BJ (cell line): ENCODE data around the gene ARMH1. TPM values are rescaled to one million over a fixed set of nuclear protein-coding genes. Genes with fewer than 3 reads are reported as not detected.

Experiments
- CTCF ChIA-PET: fragments of 350-600 bp; formaldehyde crosslinking; extraction: SDS; loops from one replicate; lab custom pipeline; 2021; ENCODE audit warnings: antibody characterized with exemption, inconsistent platforms; lab: Yijun Ruan, JAX
- POLR2A ChIA-PET: fragments of 300-600 bp; sonication (Branson Sonifier 250); formaldehyde crosslinking; extraction: SDS; loops from one replicate; lab custom pipeline; 2021; ENCODE audit warnings: antibody characterized with exemption; lab: Charles Lee
- DNase-seq: peaks from one replicate; pipeline ENCODE4 v3.0.0-alpha.2; 2011; ENCODE audit warnings: low read depth
- H3K27me3 ChIP-seq: 2 replicates; pipeline ENCODE4 v1.6.0; 2011; ENCODE audit warnings: low read length; ENCODE audit not compliant: control insufficient read depth, insufficient read depth
- H3K36me3 ChIP-seq: 2 replicates; pipeline ENCODE4 v1.5.1; 2011; ENCODE audit warnings: low read length; ENCODE audit not compliant: control insufficient read depth, insufficient read depth
- H3K4me3 ChIP-seq: 2 replicates; pipeline ENCODE4 v1.5.1; 2011; ENCODE audit warnings: low read depth, mild to moderate bottlenecking, control low read depth, low read length
- polyA plus RNA-seq: library from polyadenylated mRNA; depleted of rRNA; stranded (reverse); fragments of >200 nt; gene quantifications from 2 replicates; pipeline ENCODE4 v1.2.3, GENCODE V29; 2011
- TF ChIP-seq, protein P1 (sequence below): IDR thresholded peaks from 2 replicates; pipeline ENCODE4 v1.5.1; 2011; ENCODE audit warnings: low read depth, mild to moderate bottlenecking, control low read depth, inconsistent platforms, low read length, moderate library complexity; ENCODE audit not compliant: insufficient read depth

Gene ARMH1
- polyA plus RNA-seq, 1 experiment = 0.86 TPM

DNA sequence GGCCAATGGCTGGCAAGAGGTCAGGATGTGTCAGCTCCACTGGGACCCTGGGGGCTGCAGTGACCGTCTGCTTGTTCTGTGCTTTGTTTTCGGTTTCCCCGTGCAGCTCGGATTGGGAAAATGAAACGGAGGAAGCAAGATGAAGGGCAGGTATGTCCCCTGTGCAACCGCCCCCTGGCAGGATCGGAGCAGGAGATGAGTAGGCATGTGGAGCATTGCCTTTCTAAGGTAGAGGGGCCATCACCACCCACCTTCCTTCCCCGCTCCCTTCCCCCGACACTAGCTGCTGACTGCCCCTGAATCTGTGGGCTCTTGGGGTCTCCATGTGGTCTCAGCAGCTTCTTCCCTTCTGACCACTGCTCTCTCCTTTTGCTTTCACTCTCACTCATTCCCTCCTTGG lies 39.1 kb upstream of the ARMH1 start:
- no peaks in the 10 kb centered on the region for H3K27me3 ChIP-seq
- peaks cover 32% of the 10 kb centered on the region for H3K36me3 ChIP-seq
- ChIA-PET POLR2A (no interaction called here), CTCF (interaction anchor here (1.7 to 13.4 kb wide), 4 partner anchors 15 to 40 kb away, joined by 6 to 192 read pairs (median 51); no protein-coding TSS in a partner anchor)
- TF ChIP-seq, protein P1, sequence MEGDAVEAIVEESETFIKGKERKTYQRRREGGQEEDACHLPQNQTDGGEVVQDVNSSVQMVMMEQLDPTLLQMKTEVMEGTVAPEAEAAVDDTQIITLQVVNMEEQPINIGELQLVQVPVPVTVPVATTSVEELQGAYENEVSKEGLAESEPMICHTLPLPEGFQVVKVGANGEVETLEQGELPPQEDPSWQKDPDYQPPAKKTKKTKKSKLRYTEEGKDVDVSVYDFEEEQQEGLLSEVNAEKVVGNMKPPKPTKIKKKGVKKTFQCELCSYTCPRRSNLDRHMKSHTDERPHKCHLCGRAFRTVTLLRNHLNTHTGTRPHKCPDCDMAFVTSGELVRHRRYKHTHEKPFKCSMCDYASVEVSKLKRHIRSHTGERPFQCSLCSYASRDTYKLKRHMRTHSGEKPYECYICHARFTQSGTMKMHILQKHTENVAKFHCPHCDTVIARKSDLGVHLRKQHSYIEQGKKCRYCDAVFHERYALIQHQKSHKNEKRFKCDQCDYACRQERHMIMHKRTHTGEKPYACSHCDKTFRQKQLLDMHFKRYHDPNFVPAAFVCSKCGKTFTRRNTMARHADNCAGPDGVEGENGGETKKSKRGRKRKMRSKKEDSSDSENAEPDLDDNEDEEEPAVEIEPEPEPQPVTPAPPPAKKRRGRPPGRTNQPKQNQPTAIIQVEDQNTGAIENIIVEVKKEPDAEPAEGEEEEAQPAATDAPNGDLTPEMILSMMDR = no peak
- no peak for DNase-seq
- no peak overlapping the region for H3K4me3 ChIP-seq

DNA sequence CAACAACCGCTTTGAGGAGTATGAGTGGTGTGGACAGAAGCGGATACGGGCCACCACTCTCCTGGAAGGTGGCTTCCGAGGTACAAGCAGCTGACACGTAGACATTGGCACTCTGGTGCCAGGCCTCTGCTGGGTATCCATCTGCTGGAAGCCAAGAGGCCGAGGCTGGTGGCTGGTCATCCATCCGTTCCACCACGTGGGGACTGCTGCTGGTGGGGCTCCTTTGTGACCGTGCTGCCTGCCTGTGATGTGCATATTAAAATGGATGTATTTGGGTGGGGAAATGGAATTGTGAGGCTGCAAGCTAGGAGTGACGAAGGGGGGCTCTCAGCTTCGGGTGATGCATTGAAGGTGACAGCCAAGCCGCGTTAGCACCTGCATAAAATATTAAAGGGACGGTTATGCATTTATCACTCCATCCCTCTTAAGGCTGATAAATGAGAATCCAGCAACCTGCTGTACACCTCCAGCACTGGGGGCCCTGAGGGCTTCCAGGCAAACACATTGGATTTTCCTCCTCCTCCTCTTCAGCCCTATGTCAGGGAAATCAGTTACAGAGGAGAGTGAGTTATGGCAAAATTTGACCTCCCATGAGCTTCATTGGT lies 38.3 kb upstream of the ARMH1 start:
- peaks cover 37% of the 10 kb centered on the region for H3K36me3 ChIP-seq
- no peaks in the 10 kb centered on the region for H3K27me3 ChIP-seq
- no peak for DNase-seq
- ChIA-PET POLR2A (no interaction called here), CTCF (interaction anchor here (0.9 to 13.4 kb wide), 6 partner anchors 10 to 64 kb away, joined by 4 to 192 read pairs (median 8); no protein-coding TSS in a partner anchor)
- H3K4me3 ChIP-seq = no peak overlapping the region
- TF ChIP-seq, protein P1 = no peak

DNA sequence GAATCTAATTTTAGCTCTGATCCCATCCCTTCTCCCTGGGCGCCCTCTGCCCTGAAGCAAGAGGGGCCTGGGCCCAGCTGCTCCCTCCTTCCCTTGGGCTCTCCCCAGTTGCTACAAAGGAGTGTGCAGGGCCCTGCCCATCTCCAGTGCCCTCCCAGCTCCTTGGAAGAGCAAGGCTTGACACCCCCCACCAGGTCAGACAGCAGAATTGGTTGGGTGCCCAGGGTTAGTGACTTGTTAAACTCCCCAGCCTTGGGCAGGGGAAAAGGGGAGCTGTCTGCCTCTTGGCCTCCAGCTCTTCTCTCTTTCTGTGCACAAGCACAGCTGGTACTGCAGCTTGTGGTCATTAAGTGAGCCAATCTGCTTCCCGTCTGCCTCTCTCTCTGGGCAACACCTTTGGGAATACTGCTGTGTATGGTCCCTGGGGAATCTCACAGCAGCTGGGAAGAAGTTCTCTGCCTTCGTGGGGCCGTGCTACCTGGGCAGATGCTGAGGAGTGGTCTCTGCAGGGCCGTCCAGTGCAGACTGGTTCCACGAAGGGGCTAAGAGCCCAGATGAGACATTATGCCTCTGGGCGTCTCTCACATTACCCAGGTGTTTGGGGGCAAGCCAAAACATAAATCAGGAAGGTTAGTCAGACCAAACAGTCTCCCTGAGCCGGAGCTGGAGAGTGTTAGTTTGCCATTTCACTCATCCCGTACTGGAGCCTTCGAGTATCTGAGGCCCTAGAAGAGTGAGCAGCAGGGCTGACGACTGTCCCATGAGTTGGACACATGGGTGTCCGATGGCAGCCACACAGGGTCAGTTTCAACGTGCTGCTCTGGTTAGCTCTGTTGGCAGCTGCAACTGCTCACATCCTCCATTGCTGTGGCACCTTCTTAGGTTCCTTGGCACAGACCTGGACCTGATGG lies 37.6 kb upstream of the ARMH1 start:
- Histone ChIP-seq H3K27me3 (no peaks in the 10 kb centered on the region), H3K4me3 (no peak overlapping the region), H3K36me3 (peaks cover 37% of the 10 kb centered on the region)
- POLR2A ChIA-PET = no interaction called here
- TF ChIP-seq, protein P1 = no peak
- CTCF ChIA-PET = interaction anchor here (0.9 to 13.4 kb wide), 6 partner anchors 10 to 64 kb away, joined by 4 to 192 read pairs (median 8); no protein-coding TSS in a partner anchor
- no peak for DNase-seq

DNA sequence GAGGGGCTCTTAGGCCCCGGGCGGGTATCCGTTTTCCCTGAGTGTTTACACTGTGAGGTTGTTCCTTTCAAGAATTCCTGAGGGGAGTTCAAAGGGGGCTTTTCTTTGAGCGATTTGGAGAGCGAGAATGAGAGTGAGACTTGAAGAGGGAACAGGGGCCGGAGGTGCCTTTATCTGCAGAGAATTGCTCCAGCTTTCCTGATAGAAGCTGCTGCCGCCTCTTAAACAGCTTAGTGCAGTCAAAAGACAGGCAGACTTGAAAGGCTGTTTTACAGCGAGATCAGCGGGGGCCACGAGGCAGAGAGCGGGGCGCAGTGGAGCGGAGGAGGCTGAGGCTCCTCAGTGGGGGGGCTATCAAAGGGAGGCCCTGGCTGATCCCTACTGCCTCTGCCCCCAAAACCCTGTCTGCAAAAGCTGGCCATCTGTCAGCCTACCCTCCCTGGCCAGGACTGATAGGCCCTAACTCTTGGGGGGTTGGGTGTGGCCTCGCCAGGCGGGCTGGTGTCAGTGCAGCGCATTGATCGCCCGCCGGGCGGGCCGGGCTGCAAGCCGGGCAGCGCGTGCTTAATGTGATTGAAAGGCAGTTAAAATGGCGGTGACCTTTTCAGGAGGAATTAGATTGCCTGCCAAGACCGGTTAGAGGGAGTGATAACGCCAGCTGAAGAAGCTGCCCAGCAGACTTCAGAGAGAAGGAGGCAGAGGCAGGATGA lies 36.7 kb upstream of the ARMH1 start:
- TF ChIP-seq, protein P1 = no peak
- H3K36me3 ChIP-seq = peaks cover 40% of the 10 kb centered on the region
- no peaks in the 10 kb centered on the region for H3K27me3 ChIP-seq
- DNase-seq = no peak
- CTCF ChIA-PET = interaction anchor here (1.2 to 13.4 kb wide), 4 partner anchors 11 to 28 kb away, joined by 4 to 192 read pairs (median 48); no protein-coding TSS in a partner anchor
- H3K4me3 ChIP-seq = no peak overlapping the region
- POLR2A ChIA-PET = no interaction called here
